Activated CD8-positive, alpha-beta T cell treated with anti-CD3 and anti-CD28 coated beads, Interleukin-2, amount 10 ng/mL, durations not matched to agents 7 days and 5 days (primary cell): ENCODE measurements around the gene SHROOM1. TPM values are rescaled to one million over a fixed set of nuclear protein-coding genes. Genes with fewer than 3 reads are reported as not detected.

ENCODE experiments used
- ATAC-seq: fragments of 150-1000 bp; cut with Tn5 transposase; one replicate; pipeline ENCODE4 v1.10.0; 2021; ENCODE audit warnings: moderate library complexity
- CTCF ChIA-PET: fragments of 350-600 bp; sonication (Branson Sonifier 250); formaldehyde crosslinking; loops from one replicate; lab custom pipeline; 2021; ENCODE audit warnings: antibody characterized with exemption; lab: Charles Lee
- POLR2A ChIA-PET: fragments of 350-600 bp; sonication (Branson Sonifier 250); formaldehyde crosslinking; loops from one replicate; lab custom pipeline; 2021; ENCODE audit warnings: antibody characterized with exemption; lab: Charles Lee
- DNase-seq: peaks from one replicate; pipeline ENCODE4 v3.0.0-alpha.2; 2020
- H3K27ac Mint-ChIP-seq: one replicate; pipeline ENCODE4 v1.8.0; 2021; ENCODE audit warnings: mild to moderate bottlenecking, mixed read lengths
- H3K27me3 Mint-ChIP-seq: one replicate; pipeline ENCODE4 v1.8.0; 2021; ENCODE audit warnings: low read depth, mixed read lengths
- H3K36me3 Mint-ChIP-seq: one replicate; pipeline ENCODE4 v1.8.0; 2021; ENCODE audit warnings: low read depth, mixed read lengths
- H3K4me1 Mint-ChIP-seq: one replicate; pipeline ENCODE4 v1.8.0; 2021; ENCODE audit warnings: low read depth, mixed read lengths
- H3K4me3 Mint-ChIP-seq: one replicate; pipeline ENCODE4 v1.8.0; 2021; ENCODE audit warnings: mild to moderate bottlenecking, mixed read lengths
- H3K9me3 Mint-ChIP-seq: one replicate; pipeline ENCODE4 v1.8.0; 2022; ENCODE audit warnings: mixed read lengths; ENCODE audit not compliant: insufficient read depth
- total RNA-seq, 2 experiments: library from RNA; stranded (reverse); gene quantifications; one replicate each; pipeline ENCODE4 v1.2.3, GENCODE V29; 2021

The SHROOM1 gene
- total RNA-seq: 1 to 10 TPM; 2.9 to 3.3 TPM

GRCh38 chr5:132830436-132831094, at the start of gene SHROOM1:
SHROOM1 (minus strand) TSS chr5:132830647; CDS start chr5:132826140, 4,507 bp downstream.
- peak within 1 kb of the TSS; percentile 72 for H3K27ac Mint-ChIP-seq
- CTCF ChIA-PET: interaction anchor here (0.6 to 8.0 kb wide), 11 partner anchors 10 to 303 kb away, joined by 3 to 62 read pairs (median 4); partner anchors contain the start of gene KIF3A
- peaks cover 31% of the 10 kb centered on the region for H3K27me3 Mint-ChIP-seq
- no peaks in the 10 kb centered on the region for H3K9me3 Mint-ChIP-seq
- ATAC-seq: peak; percentile 39
- POLR2A ChIA-PET: interaction anchor here (0.7 to 1.7 kb wide), 2 partner anchors 57 to 221 kb away, joined by 3 to 4 read pairs; partner anchors contain the start of gene HSPA4
- peak within 1 kb of the TSS; percentile 81 for H3K4me3 Mint-ChIP-seq
- no peak for DNase-seq
- H3K36me3 Mint-ChIP-seq: no peaks in the 10 kb centered on the region
- H3K4me1 Mint-ChIP-seq: peaks cover 21% of the 10 kb centered on the region

GRCh38 chr5:132877938-132878337, 47.5 kb upstream of the SHROOM1 start:
- no peaks in the 10 kb centered on the region for H3K9me3 Mint-ChIP-seq
- no peak overlapping the region for H3K4me3 Mint-ChIP-seq
- ChIA-PET CTCF (interaction anchor here (1.6 kb wide), 1 partner anchor 48 kb away, joined by 5 read pairs; the partner anchor contains the start of gene SHROOM1), POLR2A (no interaction called here)
- peaks cover 29% of the 10 kb centered on the region for H3K36me3 Mint-ChIP-seq
- ATAC-seq (no peak), DNase-seq (no peak)
- no peaks in the 10 kb centered on the region for H3K4me1 Mint-ChIP-seq
- no peaks in the 10 kb centered on the region for H3K27me3 Mint-ChIP-seq
- H3K27ac Mint-ChIP-seq: no peak overlapping the region

GRCh38 chr5:132877466-132877865, 47.0 kb upstream of the SHROOM1 start:
- Mint-ChIP-seq H3K36me3 (peaks cover 31% of the 10 kb centered on the region), H3K4me1 (no peaks in the 10 kb centered on the region), H3K27ac (no peak overlapping the region), H3K4me3 (no peak overlapping the region), H3K9me3 (no peaks in the 10 kb centered on the region), H3K27me3 (no peaks in the 10 kb centered on the region)
- no peak for ATAC-seq
- POLR2A ChIA-PET: no interaction called here
- CTCF ChIA-PET: interaction anchor here (1.6 kb wide), 1 partner anchor 48 kb away, joined by 5 read pairs; the partner anchor contains the start of gene SHROOM1
- DNase-seq: no peak

GRCh38 chr5:132876020-132876759, 45.7 kb upstream of the SHROOM1 start:
- DNase-seq: no peak
- ATAC-seq: no peak
- H3K27me3 Mint-ChIP-seq: no peaks in the 10 kb centered on the region
- CTCF ChIA-PET: no interaction called here
- POLR2A ChIA-PET: no interaction called here
- H3K4me1 Mint-ChIP-seq: no peaks in the 10 kb centered on the region
- H3K9me3 Mint-ChIP-seq: no peaks in the 10 kb centered on the region
- peaks cover 36% of the 10 kb centered on the region for H3K36me3 Mint-ChIP-seq
- H3K27ac Mint-ChIP-seq: no peak overlapping the region
- no peak overlapping the region for H3K4me3 Mint-ChIP-seq

GRCh38 chr5:132873930-132874271, 43.5 kb upstream of the SHROOM1 start:
- DNase-seq: no peak
- ChIA-PET POLR2A (no interaction called here), CTCF (interaction anchor here (1.5 kb wide), 1 partner anchor 9 kb away, joined by 5 read pairs; no protein-coding TSS in a partner anchor)
- no peaks in the 10 kb centered on the region for H3K27me3 Mint-ChIP-seq
- no peak overlapping the region for H3K27ac Mint-ChIP-seq
- H3K4me1 Mint-ChIP-seq: no peaks in the 10 kb centered on the region
- ATAC-seq: no peak
- no peak overlapping the region for H3K4me3 Mint-ChIP-seq
- peaks cover 40% of the 10 kb centered on the region for H3K36me3 Mint-ChIP-seq
- no peaks in the 10 kb centered on the region for H3K9me3 Mint-ChIP-seq

GRCh38 chr5:132873119-132873929, 42.9 kb upstream of the SHROOM1 start, which contains the start of gene LEAP2:
LEAP2 (plus strand) TSS chr5:132873668; CDS start chr5:132873695, 27 bp downstream.
- Mint-ChIP-seq H3K27ac (peak within 1 kb of the TSS; percentile 9), H3K9me3 (no peaks in the 10 kb centered on the region), H3K4me3 (no peak within 1 kb of the TSS), H3K36me3 (peaks cover 44% of the 10 kb centered on the region), H3K27me3 (no peaks in the 10 kb centered on the region), H3K4me1 (no peaks in the 10 kb centered on the region)
- ChIA-PET POLR2A (interaction anchor here (0.6 to 1.7 kb wide), 2 partner anchors 9 to 34 kb away, joined by 3 read pairs; no protein-coding TSS in a partner anchor), CTCF (interaction anchor here (1.2 to 1.5 kb wide), 2 partner anchors 10 to 53 kb away, joined by 5 read pairs; no protein-coding TSS in a partner anchor)
- DNase-seq (no peak), ATAC-seq (no peak)

GRCh38 chr5:132872788-132873118, 42.3 kb upstream of the SHROOM1 start:
- Mint-ChIP-seq H3K4me1 (peaks cover 4% of the 10 kb centered on the region), H3K36me3 (peaks cover 44% of the 10 kb centered on the region), H3K4me3 (no peak overlapping the region), H3K9me3 (no peaks in the 10 kb centered on the region), H3K27me3 (no peaks in the 10 kb centered on the region), H3K27ac (no peak overlapping the region)
- no peak for ATAC-seq
- CTCF ChIA-PET: interaction anchor here (1.2 kb wide), 1 partner anchor 53 kb away, joined by 5 read pairs; no protein-coding TSS in a partner anchor
- no peak for DNase-seq
- POLR2A ChIA-PET: interaction anchor here (1.7 kb wide), 1 partner anchor 10 kb away, joined by 3 read pairs; no protein-coding TSS in a partner anchor

GRCh38 chr5:132871459-132872284, 41.2 kb upstream of the SHROOM1 start:
- Mint-ChIP-seq H3K9me3 (no peaks in the 10 kb centered on the region), H3K4me1 (peaks cover 11% of the 10 kb centered on the region), H3K27me3 (no peaks in the 10 kb centered on the region), H3K4me3 (no peak overlapping the region), H3K36me3 (peaks cover 50% of the 10 kb centered on the region), H3K27ac (no peak overlapping the region)
- DNase-seq (no peak), ATAC-seq (no peak)
- ChIA-PET CTCF (interaction anchor here (1.2 kb wide), 1 partner anchor 52 kb away, joined by 5 read pairs; no protein-coding TSS in a partner anchor), POLR2A (interaction anchor here (1.7 kb wide), 1 partner anchor 11 kb away, joined by 3 read pairs; no protein-coding TSS in a partner anchor)

GRCh38 chr5:132870801-132871200, 40.4 kb upstream of the SHROOM1 start:
- POLR2A ChIA-PET: no interaction called here

GRCh38 chr5:132868754-132869153, 38.3 kb upstream of the SHROOM1 start:
- ATAC-seq (no peak), DNase-seq (no peak)
- peaks cover 49% of the 10 kb centered on the region for H3K36me3 Mint-ChIP-seq
- peak overlapping the region; percentile 48 for H3K27ac Mint-ChIP-seq
- ChIA-PET CTCF (interaction anchor here (0.8 to 4.8 kb wide), 3 partner anchors 15 to 483 kb away, joined by 3 to 20 read pairs (median 4); no protein-coding TSS in a partner anchor), POLR2A (no interaction called here)
- H3K9me3 Mint-ChIP-seq: no peaks in the 10 kb centered on the region
- no peaks in the 10 kb centered on the region for H3K27me3 Mint-ChIP-seq
- H3K4me3 Mint-ChIP-seq: peak overlapping the region; percentile 16
- H3K4me1 Mint-ChIP-seq: peaks cover 23% of the 10 kb centered on the region

More at GRCh38 chr5:132870801-132871200, 40.4 kb upstream of the SHROOM1 start:
- Mint-ChIP-seq H3K9me3 (no peaks in the 10 kb centered on the region), H3K36me3 (peaks cover 54% of the 10 kb centered on the region), H3K27me3 (no peaks in the 10 kb centered on the region), H3K27ac (no peak overlapping the region), H3K4me1 (peaks cover 16% of the 10 kb centered on the region), H3K4me3 (no peak overlapping the region)
- ATAC-seq: no peak
- DNase-seq: no peak
- CTCF ChIA-PET: interaction anchor here (4.8 kb wide), 1 partner anchor 12 kb away, joined by 20 read pairs; no protein-coding TSS in a partner anchor
